HG03135 (cell line): ENCODE data around the gene P3H2.

Experiments
- ATAC-seq: cut with Tn5 transposase; IDR thresholded peaks from one replicate; pipeline ENCODE4 v1.9.1; 2021; ENCODE audit warnings: mild to moderate bottlenecking, moderate library complexity; ENCODE audit not compliant: unreplicated experiment

The P3H2 gene

GRCh38 chr3:190058521-190059241 lies 62.0 kb downstream of the P3H2 start:
- ATAC-seq = no peak

- no peak for ATAC-seq
Observed at GRCh38 chr3:190056742-190057141, 64.0 kb downstream of the P3H2 start.

GRCh38 chr3:190055773-190056172 lies 64.9 kb downstream of the P3H2 start:
- no peak for ATAC-seq

GRCh38 chr3:190053919-190054672 lies 66.6 kb downstream of the P3H2 start:
- no peak for ATAC-seq

- no peak for ATAC-seq
Observed at GRCh38 chr3:190051641-190052040, 69.1 kb downstream of the P3H2 start.

- ATAC-seq = no peak
Observed at GRCh38 chr3:190048932-190049441, 71.7 kb downstream of the P3H2 start.

- ATAC-seq = no peak
Observed at GRCh38 chr3:190044974-190045373, 75.7 kb downstream of the P3H2 start.

- no peak for ATAC-seq
Observed at GRCh38 chr3:190044142-190044541, 76.6 kb downstream of the P3H2 start.

- ATAC-seq = no peak
Observed at GRCh38 chr3:190043741-190044140, 77.0 kb downstream of the P3H2 start.

GRCh38 chr3:190042558-190042957 lies 78.1 kb downstream of the P3H2 start:
- no peak for ATAC-seq

- ATAC-seq = no peak
Observed at GRCh38 chr3:190041333-190042041, 79.2 kb downstream of the P3H2 start.

GRCh38 chr3:190040145-190040544 lies 80.6 kb downstream of the P3H2 start:
- ATAC-seq = no peak

- ATAC-seq = no peak
Observed at GRCh38 chr3:190038050-190038933, 82.4 kb downstream of the P3H2 start.

GRCh38 chr3:190036631-190037030 lies 84.1 kb downstream of the P3H2 start:
- ATAC-seq = no peak

GRCh38 chr3:190034446-190034845 lies 86.3 kb downstream of the P3H2 start:
- ATAC-seq = no peak

- no peak for ATAC-seq
Observed at GRCh38 chr3:190032923-190033322, 87.8 kb downstream of the P3H2 start.

- ATAC-seq = no peak
Observed at GRCh38 chr3:190031887-190032752, 88.6 kb downstream of the P3H2 start.

- ATAC-seq = no peak
Observed at GRCh38 chr3:190027116-190027515, 93.6 kb downstream of the P3H2 start.

GRCh38 chr3:190026154-190026553 lies 94.5 kb downstream of the P3H2 start:
- ATAC-seq = no peak

GRCh38 chr3:190024912-190025311 lies 95.8 kb downstream of the P3H2 start:
- ATAC-seq = no peak
